GM12873 (cell line): ENCODE results near the gene TACC2.

Experiments used
- CTCF ChIP-seq: IDR thresholded peaks from 2 replicates; pipeline ENCODE4 v1.5.1; 2012; ENCODE audit warnings: low read depth, mild to moderate bottlenecking, moderate library complexity, low read length, control low read depth; ENCODE audit not compliant: insufficient read depth; ENCODE audit errors: missing control alignments

The TACC2 gene

DNA sequence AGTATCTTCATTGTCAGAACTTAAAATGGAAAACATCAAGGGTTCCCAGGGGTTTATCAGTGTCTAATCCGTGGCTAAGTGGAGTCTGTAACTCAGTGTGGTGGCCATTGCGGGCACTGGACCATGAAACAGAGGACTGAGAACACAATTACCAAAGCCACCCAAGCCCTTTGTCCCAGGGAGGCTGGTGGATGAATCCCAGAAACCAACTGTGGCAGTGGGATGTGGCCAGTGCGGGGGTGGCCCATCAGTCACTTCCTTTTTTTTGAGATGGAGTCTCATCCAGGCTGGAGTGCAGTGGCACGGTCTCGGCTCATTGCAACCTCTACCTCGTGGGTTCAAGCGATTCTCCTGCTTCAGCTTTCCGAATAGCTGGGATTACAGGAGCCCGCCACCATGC is 61.8 kb downstream of the TACC2 start:
- TF ChIP-seq CTCF, result no peak

- TF ChIP-seq CTCF, result peak; percentile 23
Measured at GRCh38 chr10:122051609-122052385, 62.8 kb downstream of the TACC2 start.

DNA sequence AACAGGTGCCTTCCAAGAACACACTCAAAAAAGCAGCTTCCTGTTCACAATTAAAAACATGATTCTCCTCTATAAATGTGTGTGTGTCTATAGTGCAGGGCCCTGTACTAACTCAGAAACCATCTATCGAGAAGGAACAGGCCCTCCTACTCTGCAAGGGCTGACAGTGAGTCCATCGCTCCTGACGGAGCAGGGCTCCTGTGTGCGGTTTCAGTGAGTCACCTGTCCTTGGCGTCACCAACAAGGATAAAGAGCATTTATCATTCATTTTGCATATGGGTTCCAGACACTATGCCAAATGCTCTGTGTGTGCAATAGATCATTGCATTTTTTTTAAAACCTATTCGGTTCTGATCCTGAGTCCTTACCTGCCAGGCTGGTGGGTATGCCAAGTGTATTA is 63.7 kb downstream of the TACC2 start:
- no peak for TF ChIP-seq CTCF

GRCh38 chr10:122053314-122053713 is 64.4 kb downstream of the TACC2 start:
- TF ChIP-seq CTCF, result no peak

DNA sequence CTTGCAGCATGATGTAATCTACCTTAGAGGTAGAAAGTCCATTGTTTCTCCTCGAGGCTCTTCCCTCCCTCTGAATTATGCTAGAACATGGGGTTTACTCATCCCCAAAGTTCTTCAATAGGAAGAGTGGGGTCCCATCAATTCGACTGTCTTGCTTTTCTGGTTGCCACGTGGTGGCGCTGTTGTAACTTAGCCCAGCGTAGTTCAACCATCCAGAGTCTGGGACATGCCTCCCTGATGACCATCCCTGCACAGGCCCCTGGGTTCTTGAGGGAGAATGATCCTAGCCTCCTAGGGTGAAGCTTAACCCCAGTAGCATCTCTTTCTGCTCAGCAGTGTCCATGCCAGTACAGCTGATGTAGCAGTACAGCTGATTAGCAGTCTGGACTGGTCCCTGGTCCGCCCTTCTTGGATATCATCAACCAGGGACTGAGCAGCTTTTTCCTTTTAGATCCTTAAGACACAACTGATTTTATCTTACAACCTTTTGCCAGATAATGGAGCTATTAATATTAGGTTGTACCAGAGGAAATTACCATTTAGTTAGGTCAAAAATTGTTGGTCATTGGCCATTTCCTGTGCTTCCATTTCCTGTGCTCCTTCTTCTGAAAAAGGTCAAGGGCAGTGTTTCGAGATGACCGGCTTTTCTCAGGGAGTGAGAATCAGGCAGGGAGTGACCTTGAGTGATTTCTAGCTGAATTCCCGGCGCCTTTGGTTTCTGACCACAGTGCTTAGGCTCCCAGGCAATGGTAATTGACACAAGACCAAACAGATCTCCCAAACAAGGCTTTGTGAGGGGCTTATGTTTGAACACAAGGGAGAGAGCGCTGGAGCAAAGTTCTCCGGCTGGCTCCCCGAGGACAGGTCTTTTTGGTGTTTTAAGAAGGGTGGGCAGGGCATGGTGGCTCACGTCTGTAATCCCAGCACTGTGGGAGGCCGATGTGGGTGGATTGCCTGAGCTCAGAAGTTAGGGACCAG is 65.4 kb downstream of the TACC2 start:
- TF ChIP-seq CTCF, result peak; percentile 61

DNA sequence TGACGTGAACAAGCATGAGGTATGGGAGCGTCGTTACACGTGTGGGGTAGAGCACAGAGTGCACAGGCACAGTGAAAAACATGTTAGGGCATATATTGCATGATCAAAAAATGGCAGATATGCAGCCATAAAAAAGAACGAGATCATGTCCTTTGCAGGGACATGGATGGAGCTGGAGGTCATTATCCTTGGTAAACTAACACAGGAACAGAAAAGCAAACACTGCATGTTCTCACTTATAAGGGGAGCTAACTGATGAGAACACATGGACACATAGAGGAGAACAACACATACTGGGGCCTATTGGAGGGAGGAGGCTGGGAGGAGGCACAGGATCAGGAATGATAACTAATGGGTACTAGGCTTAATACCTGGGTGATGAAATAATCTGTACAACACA is 66.3 kb downstream of the TACC2 start:
- no peak for TF ChIP-seq CTCF

GRCh38 chr10:122056431-122057094 is 67.6 kb downstream of the TACC2 start:
- no peak for TF ChIP-seq CTCF
